ENCODE measurements around the gene GLRX.

The GLRX gene

GRCh38 chr5:95808686-95809413 lies 13.7 kb downstream of the GLRX start:
- peak; percentile 71 for DNase-seq

- no peak for DNase-seq
Measured at GRCh38 chr5:95808013-95808685, 14.4 kb downstream of the GLRX start.

DNA sequence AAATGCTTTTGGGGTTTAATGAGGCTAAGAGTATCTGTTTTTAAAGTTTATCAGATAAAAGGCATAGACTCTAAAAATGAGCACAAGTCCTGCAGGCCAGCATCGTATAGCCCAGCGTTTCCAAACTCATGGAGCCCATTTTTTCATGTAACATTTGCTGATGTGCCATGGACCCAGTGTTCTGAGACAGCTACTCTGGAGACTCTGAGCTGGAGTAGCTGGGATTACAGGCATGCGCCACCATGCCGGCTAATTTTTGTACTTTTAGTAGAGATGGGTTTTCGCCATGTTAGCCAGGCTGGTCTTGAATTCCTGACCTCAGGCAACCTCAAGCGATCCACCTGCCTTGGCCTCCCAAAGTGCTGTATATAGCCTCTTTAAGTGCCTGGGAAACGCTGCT lies 15.8 kb downstream of the GLRX start:
- no peak for DNase-seq

DNA sequence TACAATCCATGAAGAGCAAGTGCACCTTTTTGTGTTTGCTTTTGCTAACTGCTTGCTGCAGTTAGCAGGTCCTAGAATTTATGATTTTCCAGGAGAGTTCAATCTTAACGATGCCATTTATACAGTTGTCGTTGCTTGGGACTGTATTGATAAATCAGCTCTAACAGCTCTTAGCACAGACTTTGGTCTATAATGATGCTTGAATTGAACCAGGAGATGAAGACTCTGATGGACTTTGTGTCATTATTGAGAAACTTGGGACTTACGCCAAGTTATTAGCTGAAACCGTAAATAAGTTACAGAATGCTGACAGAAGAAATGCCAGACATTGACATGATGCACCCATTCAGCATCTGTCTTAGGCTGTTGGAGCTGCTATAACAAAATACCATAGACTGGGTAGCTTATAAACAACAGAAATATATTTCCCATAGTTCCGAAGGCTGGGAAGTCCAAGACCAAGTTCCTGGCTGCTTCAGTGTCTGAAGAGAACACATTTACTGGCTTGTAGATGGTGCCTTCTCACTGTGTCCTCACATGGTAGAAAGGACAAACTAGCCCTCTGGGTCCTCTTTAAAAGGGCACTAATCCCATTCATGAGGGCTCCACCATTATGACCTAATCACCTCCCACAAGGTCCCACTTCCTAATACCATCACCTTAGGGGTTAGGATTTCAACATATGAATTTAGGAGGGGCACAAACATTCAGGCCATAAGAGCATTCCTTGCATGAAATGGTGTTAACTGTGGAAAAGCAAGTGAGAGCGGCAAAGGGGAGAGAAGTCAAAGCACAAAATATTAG lies 17.6 kb downstream of the GLRX start:
- no peak for DNase-seq

GRCh38 chr5:95803271-95804148 lies 19.0 kb downstream of the GLRX start:
- DNase-seq = no peak

DNA sequence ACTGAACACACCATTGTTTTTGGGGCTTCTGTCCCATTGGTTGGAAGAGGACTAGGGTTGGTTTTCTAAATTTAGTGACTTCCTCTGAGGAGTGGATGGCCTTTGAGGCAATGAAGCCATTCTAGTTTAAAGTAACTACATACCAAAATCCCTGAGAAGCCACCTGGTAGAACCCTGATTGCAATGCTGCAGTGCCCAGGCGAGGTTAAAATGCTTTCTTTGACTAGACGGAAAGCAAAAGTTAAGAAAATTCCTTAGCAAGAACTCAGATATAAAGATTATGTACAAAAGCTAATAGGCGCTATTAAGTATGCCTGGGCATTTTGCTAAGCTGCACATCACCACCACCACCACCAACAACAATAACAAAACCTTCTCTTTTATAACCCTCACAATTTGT lies 20.6 kb downstream of the GLRX start:
- DNase-seq = no peak

DNA sequence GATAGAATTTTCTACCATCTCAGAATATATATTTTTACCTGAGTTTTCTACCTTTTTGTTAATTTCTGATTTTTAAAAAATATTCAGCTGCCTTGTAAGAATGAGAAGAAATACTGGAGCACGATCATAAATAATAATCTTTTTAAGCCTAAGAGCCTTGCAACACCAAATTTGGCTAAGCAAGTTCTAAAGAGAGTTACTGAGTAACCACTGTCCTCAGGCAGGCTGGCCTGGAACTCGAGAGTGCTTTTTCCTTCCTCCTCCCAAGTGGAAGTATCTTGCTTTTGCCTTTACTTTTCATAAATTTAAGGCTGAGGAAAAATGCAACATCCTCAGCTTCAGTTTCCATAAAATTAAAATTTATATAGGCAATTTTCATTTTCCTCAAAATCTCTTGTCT lies 21.0 kb downstream of the GLRX start:
- DNase-seq = no peak

GRCh38 chr5:95800553-95800952 lies 22.0 kb downstream of the GLRX start:
- no peak for DNase-seq

DNA sequence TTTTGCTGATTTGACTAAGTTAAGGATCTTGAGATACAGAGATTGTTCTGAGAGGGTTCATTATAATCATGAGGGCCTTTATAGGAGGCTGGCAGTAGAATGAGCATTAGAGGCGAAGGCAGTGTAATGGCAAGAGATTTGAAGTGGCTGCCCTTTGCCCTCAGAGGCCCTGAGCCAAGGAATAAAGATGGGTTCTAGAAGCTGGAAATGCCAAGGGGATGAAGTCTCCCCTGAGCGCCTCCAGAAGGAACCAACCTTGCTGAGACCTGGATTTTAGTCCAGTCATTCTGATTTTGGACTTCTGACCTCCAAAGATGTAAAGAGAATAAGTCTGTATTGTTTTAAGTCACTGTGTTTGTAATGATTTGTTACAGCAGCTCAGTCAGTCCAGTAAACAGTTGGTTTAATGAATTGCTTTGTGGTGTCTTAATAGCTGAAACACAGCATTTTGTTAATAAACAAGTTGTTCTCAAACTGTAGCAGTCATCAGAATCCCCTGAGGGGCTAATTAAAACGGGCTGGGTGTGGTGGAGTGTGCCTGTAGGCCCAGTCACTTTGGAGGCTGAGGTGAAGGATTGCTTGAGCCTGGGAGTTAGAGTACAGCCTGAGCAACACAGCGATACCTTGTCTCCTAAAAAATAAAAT lies 23.2 kb downstream of the GLRX start:
- no peak for DNase-seq

DNA sequence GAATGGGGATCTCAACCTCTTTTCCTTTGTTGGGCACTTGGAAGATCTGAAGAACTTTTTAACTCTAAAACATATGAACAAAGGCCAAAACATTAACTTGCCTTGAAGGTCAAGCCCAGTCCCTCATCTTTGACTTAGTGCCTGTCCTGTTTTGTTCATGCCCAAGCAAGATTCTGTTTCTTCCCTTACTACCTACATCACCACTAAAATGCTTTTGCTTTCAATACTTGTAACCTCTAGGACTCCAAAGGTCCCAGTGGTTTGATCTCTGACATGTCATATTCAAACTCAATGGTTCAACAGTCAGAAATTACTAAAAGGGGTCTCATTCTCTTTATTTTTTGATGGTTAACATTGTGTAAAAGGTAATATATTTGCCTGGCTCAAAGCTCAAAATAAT lies 24.0 kb downstream of the GLRX start:
- DNase-seq = no peak

GRCh38 chr5:95798048-95798447 lies 24.5 kb downstream of the GLRX start:
- no peak for DNase-seq

- no peak for DNase-seq
Measured at GRCh38 chr5:95797301-95797700, 25.2 kb downstream of the GLRX start.

DNA sequence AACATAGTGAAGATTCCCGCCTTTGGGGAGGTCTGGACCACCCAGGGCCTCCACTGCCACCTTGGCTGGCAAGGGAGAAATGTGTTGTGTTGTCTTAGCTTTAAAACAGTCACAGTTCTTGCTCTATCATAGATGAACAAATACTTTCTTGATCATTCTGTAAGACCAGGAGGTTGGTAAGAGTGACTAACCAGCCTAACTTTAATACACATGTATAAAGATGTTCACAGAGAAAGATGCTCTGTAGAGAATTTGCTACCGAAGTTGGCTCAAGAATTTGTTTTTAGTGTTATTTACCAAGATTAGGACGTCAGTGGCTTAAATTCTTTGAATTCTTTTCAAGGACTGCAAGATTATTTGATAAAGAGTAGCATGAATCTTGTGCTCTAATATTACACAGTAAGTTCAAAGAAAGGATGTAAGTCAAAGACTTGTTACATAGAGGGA lies 28.4 kb downstream of the GLRX start:
- DNase-seq = no peak

DNA sequence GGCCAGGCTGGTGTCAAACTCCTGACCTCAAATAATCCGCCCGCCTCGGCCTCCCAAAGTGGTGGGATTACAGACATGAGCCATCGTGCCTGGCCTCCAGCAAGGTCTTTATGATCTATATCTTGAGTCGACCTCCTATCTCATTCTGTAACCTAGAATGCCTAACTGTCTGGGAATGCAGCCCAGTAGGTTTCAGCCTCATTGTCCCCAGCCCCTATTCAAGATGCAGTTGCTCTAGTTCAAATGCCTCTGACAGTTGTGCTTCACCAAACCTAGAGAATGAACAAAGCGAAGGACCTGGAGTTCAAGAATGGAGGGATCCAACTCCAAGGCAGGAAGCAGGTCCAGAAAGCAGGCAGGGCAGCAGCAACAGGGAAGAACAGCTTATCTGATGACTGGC lies 30.8 kb downstream of the GLRX start:
- DNase-seq = no peak

DNA sequence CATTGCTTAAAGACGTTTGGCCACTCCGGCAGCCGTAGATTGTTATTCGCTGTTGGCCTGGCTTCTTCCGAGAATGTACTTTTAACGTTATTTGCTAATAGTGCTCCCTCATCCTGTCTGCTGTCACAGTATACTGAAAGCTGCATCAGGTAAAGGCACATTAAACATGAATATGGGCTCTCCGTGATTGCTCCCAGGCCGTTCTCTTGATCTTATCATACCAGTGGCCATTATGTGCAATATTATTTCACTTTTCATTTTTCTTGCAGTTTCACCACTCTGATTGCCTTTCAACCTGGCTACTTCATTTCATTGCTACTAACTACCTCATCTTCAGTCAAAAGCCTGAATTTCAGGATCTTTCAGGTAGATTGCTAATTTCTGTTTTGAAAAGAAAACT lies 34.0 kb downstream of the GLRX start:
- DNase-seq = no peak

DNA sequence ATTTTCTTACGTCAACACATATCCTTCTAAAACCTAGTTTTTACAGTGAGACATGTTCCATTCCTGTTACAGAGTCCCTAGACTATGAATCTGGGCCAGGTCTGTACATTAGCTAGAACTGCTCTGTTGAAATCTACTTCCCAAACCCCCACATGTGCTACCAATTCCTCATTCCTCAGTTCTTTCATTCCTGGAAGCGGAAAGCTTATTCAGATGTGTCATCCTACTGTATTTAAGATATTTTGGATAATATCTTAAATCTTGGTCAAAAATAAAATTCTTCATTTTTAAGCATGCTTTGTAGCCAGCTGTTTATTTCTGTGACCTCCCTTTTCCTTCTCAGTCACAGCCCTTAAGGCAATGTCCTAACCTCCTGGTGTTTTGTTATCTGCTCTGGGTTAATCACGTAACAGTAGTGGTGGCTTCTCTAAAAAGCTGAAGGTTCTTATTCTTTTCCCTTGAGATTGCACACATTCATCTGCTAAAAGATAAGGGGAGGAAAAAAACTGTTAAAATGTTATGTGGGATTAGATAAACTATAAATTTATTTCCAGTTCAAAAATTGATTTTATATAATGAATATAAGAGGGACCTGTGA lies 35.6 kb downstream of the GLRX start:
- no peak for DNase-seq

DNA sequence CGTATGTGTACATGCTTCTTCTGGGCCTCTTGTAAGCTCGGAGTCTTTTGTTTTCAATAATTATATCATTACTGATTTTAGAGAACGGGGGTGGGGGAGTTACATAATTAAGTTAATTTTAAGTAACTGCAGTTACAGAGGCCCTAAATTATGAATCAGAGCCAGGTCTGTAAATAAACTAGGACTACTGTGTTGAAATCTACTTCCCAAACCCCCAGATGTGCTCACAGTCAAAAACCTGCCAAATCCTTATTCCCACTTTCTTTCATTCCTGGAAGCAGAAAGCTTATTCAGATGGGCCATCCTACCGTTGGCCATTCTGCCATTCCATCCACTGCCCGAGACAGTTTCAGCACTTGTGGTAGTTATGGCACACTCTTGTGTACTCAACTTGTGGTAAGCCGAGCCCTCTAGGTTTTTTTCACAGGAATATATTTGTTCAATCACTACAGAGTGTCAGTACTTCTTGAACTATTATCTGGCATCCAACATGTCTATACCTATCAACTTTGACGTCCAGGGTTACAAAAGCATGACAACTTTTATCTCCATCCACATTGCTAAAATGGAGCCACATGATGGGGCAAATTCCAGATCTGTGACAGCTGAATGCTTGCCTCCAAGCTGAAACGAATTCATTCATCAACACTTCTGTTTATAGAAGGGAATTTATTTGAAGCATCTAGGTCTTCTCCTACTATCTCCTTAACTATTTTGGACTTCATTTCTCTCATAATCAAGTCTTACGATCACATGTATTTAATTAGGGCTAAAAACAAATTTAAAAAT lies 37.8 kb downstream of the GLRX start:
- DNase-seq = no peak

DNA sequence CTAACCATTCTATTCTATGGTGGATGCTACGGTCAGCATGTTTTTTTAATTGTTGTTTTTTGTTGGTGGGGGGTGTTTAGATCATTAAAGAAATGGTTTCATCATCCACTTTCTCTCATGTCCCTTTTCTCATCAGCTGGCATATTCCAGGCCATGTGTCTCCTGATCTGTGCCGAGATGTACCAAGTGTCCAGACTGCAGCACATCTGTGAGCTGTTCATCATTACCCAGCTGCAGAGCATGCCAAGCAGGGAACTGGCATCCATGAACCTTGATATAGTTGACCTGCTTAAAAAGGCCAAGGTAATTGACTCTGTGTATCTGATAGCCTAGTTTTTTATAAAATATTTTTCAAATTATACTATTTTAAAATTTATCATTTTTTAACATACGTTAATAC lies 38.9 kb downstream of the GLRX start:
- DNase-seq = no peak

DNA sequence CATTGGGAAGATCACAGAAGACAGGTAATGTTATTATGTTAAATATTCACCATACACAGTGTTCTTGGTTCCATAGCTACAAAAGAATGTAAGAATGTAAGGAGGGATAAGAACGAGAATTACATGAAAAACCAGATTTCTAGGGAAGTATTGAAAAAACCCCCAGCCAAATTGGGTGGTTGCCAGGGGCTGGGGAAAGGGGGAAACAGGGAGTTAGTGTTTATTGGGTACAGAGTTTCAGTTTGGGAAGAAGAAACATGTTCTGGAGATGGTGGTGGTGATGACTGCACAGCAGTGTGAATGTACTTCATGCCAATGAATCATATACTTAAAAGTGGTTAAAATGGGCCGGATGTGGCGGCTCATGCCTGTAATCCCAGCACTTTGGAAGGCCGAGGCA lies 40.3 kb downstream of the GLRX start:
- no peak for DNase-seq

DNA sequence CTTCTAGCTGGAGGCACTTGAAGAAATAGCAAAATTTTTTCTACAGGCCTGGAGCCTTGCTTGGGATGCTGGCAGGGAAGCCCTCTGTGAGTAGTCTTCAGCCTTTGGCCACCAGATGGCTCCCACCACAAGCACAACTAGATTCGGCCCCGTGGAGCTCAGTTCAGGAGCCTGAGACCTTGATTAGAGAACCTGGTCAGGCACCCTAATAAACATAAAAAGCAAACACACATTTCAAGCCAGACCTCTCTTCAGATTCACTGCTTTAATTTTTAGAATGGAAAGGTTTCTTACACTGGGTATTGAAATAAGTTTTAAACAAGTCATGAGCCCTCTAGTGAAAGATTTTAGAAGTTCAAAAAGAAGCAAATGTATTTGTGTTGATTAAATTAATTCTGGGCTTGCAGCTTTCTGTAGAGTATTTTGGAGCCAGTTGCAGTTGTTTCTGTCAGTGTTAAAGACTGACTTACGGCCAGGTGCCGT lies 41.4 kb downstream of the GLRX start:
- peak; percentile 58 for DNase-seq

DNA sequence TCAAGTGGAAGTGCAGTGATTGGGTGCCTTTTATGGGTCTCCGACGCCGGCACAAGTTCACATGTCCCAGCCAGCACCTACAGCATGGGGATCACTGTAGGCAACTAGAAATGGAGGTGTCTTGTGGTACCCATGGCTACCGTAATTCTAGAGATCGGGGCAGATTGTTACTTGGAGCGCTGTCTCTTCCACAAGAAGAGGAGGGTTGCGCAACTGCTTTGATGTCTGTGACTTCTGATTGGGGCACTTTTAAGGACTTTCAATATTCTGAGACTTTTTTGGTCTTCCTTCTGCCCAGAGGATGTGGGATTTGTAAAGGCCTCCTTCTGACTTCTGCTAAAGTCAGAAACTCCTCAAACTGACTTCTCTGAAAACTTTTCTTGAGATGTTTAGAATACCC lies 41.9 kb downstream of the GLRX start:
- no peak for DNase-seq

All from T-helper 9 cell (primary cell).